Measurements from ENCODE around the gene GAREM1. TPM values are rescaled to one million over a fixed set of nuclear protein-coding genes. Genes with fewer than 3 reads are reported as not detected.

Gene GAREM1
- total RNA-seq, 1 experiment from 2014 or later, result 10.2 TPM

DNA sequence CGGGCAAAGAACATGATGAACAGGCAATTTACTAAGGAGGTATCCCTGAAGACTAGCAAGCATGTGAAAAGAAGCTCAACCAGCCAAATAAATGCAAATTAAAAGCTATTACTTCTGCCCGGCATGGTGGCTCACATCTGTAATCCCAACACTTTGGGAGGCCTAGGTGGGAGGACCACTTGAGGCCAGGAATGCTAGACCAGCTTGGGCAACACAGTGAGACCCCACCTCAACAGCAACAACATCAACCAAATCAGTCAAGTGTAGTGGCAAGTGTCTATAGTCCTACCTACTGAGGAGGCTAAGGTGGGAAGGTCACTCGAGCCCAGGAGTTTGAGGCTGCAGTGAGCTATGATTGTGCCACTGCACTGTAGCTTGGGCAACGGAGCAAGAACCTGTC lies 141.7 kb downstream of the GAREM1 start:
- no peak overlapping the region for H3K4me3 ChIP-seq
- H3K9me2 ChIP-seq (ENCODE audit: insufficient read depth), result no peaks in the 10 kb centered on the region
- no peaks in the 10 kb centered on the region for H3K27me3 ChIP-seq (ENCODE audit: insufficient read depth, low read depth)
- H3K4me1 ChIP-seq (replicated peaks; ENCODE audit: insufficient read depth), result no peaks in the 10 kb centered on the region
- H3K4me2 ChIP-seq, result no peak overlapping the region
- no peak overlapping the region for H2AFZ ChIP-seq
- H3K9me3 ChIP-seq (ENCODE audit: insufficient read depth, low read depth), result no peaks in the 10 kb centered on the region
- H4K20me1 ChIP-seq (ENCODE audit: insufficient read depth), result no peaks in the 10 kb centered on the region
- no peaks in the 10 kb centered on the region for H3F3A ChIP-seq (ENCODE audit: insufficient read depth, low read depth)
- TF ChIP-seq CTCF (conservative IDR thresholded peaks at IDR 0.05) (no peak), EZH2 (IDR thresholded peaks at IDR 0.05; ENCODE audit: low read depth) (no peak)
- no peaks in the 10 kb centered on the region for H3K36me3 ChIP-seq (ENCODE audit: low read depth)
- POLR2A ChIA-PET (ENCODE audit: unreplicated experiment), result no interaction called here
- no peaks in the 10 kb centered on the region for H3K79me2 ChIP-seq (ENCODE audit: low read depth)
- intact Hi-C loops (cut with micrococcal nuclease; ENCODE audit: unreplicated experiment), result no loop called here
- H3K27ac ChIP-seq, result no peak overlapping the region
- CTCF ChIA-PET, result no interaction called here
- no TSS peak for BruUV-seq (replicated peaks)
- no peak for DNase-seq

DNA sequence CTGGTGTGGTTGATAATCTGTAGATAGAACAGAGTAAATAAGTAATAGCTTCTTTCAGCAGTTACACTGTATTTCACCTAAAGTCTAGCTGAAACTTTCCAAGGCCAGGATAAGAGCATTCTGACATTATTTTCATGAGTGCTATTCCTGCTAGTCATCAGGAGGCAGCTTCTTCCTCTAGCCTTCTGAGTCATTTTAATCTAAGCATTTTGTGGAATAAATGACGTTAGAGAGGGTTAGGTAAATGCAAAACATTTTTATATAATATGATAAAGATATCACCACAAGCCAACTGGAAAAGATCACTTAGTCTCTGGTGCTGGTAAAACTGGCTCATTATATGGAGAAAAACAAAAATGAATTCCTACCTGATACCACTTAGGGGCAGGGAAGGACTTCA lies 142.3 kb downstream of the GAREM1 start:
- H3K27ac ChIP-seq, result no peak overlapping the region
- H3K4me3 ChIP-seq, result no peak overlapping the region
- no peaks in the 10 kb centered on the region for H3K36me3 ChIP-seq (ENCODE audit: low read depth)
- no peaks in the 10 kb centered on the region for H3F3A ChIP-seq (ENCODE audit: insufficient read depth, low read depth)
- H4K20me1 ChIP-seq (ENCODE audit: insufficient read depth), result no peaks in the 10 kb centered on the region
- intact Hi-C loops (cut with micrococcal nuclease; ENCODE audit: unreplicated experiment), result no loop called here
- H3K9me3 ChIP-seq (ENCODE audit: insufficient read depth, low read depth), result no peaks in the 10 kb centered on the region
- no peaks in the 10 kb centered on the region for H3K79me2 ChIP-seq (ENCODE audit: low read depth)
- no peak for TF ChIP-seq EZH2 (IDR thresholded peaks at IDR 0.05; ENCODE audit: low read depth)
- TF ChIP-seq CTCF (conservative IDR thresholded peaks at IDR 0.05), result no peak
- H3K27me3 ChIP-seq (ENCODE audit: insufficient read depth, low read depth), result no peaks in the 10 kb centered on the region
- CTCF ChIA-PET, result no interaction called here
- POLR2A ChIA-PET (ENCODE audit: unreplicated experiment), result no interaction called here
- DNase-seq, result no peak
- H3K4me1 ChIP-seq (replicated peaks; ENCODE audit: insufficient read depth), result no peaks in the 10 kb centered on the region
- H2AFZ ChIP-seq, result no peak overlapping the region
- no TSS peak for BruUV-seq (replicated peaks)
- H3K9me2 ChIP-seq (ENCODE audit: insufficient read depth), result no peaks in the 10 kb centered on the region
- no peak overlapping the region for H3K4me2 ChIP-seq

DNA sequence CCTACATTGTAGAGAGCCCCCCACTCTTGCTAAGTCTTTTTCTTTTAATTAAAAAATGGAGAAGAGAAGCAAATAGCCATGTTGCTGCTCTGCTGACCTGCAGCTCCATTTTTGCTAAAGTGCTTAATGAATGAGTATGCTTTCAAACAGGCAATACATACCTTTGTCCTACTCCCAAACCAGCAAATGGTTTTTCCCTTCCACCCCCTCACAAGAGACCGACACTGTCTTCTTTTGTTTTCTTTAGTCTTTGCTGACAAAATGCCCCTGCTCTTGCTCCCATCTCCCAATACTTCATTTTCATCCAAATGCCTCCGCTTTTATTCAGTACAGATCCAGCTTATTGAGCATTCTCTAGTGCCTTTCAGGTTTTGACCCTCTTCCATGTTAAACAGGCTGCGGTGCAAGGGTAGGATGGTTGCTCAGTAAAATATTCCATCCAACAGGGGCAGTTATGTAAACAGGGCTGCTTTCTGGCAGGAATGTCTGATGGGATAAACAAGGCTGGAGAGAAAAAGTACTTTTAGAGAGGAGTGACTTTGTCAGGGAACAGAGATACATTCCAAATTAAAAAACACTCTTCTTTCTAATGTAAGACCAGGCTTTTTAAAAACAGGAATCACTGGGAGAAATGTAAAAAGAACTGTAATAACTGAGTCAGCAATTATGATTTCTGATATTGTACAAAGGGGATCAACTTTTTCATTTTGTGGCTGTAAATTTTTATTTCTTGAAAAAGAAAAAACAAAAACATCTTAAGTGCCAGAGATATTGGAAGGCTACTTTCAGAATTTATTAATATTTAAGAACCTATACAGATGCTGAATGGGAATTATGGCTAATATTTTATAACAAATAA lies 144.0 kb downstream of the GAREM1 start:
- ChIA-PET CTCF (no interaction called here), POLR2A (ENCODE audit: unreplicated experiment) (interaction anchor here (0.6 kb wide), 1 partner anchor 500 kb away, joined by 3 read pairs; no protein-coding TSS in a partner anchor)
- H3K4me1 ChIP-seq (replicated peaks; ENCODE audit: insufficient read depth), result no peaks in the 10 kb centered on the region
- no peak overlapping the region for H2AFZ ChIP-seq
- H3K9me3 ChIP-seq (ENCODE audit: insufficient read depth, low read depth), result no peaks in the 10 kb centered on the region
- H3K36me3 ChIP-seq (ENCODE audit: low read depth), result no peaks in the 10 kb centered on the region
- H4K20me1 ChIP-seq (ENCODE audit: insufficient read depth), result no peaks in the 10 kb centered on the region
- H3K9me2 ChIP-seq (ENCODE audit: insufficient read depth), result no peaks in the 10 kb centered on the region
- no peak overlapping the region for H3K4me2 ChIP-seq
- no peak for DNase-seq
- intact Hi-C loops (cut with micrococcal nuclease; ENCODE audit: unreplicated experiment), result no loop called here
- TF ChIP-seq CTCF (conservative IDR thresholded peaks at IDR 0.05) (no peak), EZH2 (IDR thresholded peaks at IDR 0.05; ENCODE audit: low read depth) (no peak)
- H3K4me3 ChIP-seq, result no peak overlapping the region
- no peaks in the 10 kb centered on the region for H3F3A ChIP-seq (ENCODE audit: insufficient read depth, low read depth)
- H3K27me3 ChIP-seq (ENCODE audit: insufficient read depth, low read depth), result no peaks in the 10 kb centered on the region
- no TSS peak for BruUV-seq (replicated peaks)
- no peaks in the 10 kb centered on the region for H3K79me2 ChIP-seq (ENCODE audit: low read depth)
- no peak overlapping the region for H3K27ac ChIP-seq

Measured in PC-9 (cell line).